Measurements from ENCODE around the gene THBS3. TPM values are rescaled to one million over a fixed set of nuclear protein-coding genes. Genes with fewer than 3 reads are reported as not detected.

Gene THBS3
- total and polyA plus RNA-seq, 2 of the 13 experiments (the other 11 are each of a cell fraction or from before 2014, with no cell fraction given), result 0.86 to 3.6 TPM

DNA sequence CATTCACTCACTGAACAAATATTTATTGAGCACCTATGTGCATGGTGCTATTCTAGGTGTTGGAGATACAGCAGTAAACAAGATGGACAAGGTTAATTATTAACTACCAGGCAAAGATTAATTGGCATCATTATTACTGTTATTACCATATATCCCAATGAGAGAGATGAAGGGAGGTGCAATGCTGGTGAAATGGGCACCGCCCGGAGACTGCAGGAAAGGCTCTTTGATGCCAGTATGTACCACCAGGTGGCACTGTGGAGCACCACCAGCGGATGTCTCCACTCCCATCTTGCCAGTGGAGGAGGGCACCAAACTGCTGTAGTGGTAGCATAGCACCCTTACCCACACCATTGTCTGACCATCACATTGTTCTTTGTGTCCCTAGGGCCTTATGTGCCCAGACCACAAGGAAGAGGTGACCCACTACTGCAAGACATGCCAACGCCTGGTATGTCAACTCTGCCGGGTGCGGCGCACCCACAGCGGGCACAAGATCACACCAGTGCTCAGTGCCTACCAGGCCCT, 31.1 kb downstream of the THBS3 start (continued):
- TF ChIP-seq, protein P1, sequence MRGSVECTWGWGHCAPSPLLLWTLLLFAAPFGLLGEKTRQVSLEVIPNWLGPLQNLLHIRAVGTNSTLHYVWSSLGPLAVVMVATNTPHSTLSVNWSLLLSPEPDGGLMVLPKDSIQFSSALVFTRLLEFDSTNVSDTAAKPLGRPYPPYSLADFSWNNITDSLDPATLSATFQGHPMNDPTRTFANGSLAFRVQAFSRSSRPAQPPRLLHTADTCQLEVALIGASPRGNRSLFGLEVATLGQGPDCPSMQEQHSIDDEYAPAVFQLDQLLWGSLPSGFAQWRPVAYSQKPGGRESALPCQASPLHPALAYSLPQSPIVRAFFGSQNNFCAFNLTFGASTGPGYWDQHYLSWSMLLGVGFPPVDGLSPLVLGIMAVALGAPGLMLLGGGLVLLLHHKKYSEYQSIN (CRISPR knock-in tag; IDR thresholded peaks at IDR 0.05; ENCODE audit: borderline replicate concordance), result no peak
- no peak for TF ChIP-seq FOXM1 (CRISPR knock-in tag; IDR thresholded peaks at IDR 0.05)
- TF ChIP-seq, protein P2, sequence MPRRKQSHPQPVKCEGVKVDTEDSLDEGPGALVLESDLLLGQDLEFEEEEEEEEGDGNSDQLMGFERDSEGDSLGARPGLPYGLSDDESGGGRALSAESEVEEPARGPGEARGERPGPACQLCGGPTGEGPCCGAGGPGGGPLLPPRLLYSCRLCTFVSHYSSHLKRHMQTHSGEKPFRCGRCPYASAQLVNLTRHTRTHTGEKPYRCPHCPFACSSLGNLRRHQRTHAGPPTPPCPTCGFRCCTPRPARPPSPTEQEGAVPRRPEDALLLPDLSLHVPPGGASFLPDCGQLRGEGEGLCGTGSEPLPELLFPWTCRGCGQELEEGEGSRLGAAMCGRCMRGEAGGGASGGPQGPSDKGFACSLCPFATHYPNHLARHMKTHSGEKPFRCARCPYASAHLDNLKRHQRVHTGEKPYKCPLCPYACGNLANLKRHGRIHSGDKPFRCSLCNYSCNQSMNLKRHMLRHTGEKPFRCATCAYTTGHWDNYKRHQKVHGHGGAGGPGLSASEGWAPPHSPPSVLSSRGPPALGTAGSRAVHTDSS (CRISPR knock-in tag; conservative IDR thresholded peaks at IDR 0.05), result no peak
- TF ChIP-seq ZNF773 (CRISPR knock-in tag; IDR thresholded peaks at IDR 0.05; ENCODE audit: borderline replicate concordance), result no peak
- no peak for TF ChIP-seq ZNF614 (CRISPR knock-in tag; IDR thresholded peaks at IDR 0.05; ENCODE audit: borderline replicate concordance)
- TF ChIP-seq, protein P3, sequence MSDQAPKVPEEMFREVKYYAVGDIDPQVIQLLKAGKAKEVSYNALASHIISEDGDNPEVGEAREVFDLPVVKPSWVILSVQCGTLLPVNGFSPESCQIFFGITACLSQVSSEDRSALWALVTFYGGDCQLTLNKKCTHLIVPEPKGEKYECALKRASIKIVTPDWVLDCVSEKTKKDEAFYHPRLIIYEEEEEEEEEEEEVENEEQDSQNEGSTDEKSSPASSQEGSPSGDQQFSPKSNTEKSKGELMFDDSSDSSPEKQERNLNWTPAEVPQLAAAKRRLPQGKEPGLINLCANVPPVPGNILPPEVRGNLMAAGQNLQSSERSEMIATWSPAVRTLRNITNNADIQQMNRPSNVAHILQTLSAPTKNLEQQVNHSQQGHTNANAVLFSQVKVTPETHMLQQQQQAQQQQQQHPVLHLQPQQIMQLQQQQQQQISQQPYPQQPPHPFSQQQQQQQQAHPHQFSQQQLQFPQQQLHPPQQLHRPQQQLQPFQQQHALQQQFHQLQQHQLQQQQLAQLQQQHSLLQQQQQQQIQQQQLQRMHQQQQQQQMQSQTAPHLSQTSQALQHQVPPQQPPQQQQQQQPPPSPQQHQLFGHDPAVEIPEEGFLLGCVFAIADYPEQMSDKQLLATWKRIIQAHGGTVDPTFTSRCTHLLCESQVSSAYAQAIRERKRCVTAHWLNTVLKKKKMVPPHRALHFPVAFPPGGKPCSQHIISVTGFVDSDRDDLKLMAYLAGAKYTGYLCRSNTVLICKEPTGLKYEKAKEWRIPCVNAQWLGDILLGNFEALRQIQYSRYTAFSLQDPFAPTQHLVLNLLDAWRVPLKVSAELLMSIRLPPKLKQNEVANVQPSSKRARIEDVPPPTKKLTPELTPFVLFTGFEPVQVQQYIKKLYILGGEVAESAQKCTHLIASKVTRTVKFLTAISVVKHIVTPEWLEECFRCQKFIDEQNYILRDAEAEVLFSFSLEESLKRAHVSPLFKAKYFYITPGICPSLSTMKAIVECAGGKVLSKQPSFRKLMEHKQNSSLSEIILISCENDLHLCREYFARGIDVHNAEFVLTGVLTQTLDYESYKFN (CRISPR knock-in tag; conservative IDR thresholded peaks at IDR 0.05), result no peak
- TF ChIP-seq, protein P4, sequence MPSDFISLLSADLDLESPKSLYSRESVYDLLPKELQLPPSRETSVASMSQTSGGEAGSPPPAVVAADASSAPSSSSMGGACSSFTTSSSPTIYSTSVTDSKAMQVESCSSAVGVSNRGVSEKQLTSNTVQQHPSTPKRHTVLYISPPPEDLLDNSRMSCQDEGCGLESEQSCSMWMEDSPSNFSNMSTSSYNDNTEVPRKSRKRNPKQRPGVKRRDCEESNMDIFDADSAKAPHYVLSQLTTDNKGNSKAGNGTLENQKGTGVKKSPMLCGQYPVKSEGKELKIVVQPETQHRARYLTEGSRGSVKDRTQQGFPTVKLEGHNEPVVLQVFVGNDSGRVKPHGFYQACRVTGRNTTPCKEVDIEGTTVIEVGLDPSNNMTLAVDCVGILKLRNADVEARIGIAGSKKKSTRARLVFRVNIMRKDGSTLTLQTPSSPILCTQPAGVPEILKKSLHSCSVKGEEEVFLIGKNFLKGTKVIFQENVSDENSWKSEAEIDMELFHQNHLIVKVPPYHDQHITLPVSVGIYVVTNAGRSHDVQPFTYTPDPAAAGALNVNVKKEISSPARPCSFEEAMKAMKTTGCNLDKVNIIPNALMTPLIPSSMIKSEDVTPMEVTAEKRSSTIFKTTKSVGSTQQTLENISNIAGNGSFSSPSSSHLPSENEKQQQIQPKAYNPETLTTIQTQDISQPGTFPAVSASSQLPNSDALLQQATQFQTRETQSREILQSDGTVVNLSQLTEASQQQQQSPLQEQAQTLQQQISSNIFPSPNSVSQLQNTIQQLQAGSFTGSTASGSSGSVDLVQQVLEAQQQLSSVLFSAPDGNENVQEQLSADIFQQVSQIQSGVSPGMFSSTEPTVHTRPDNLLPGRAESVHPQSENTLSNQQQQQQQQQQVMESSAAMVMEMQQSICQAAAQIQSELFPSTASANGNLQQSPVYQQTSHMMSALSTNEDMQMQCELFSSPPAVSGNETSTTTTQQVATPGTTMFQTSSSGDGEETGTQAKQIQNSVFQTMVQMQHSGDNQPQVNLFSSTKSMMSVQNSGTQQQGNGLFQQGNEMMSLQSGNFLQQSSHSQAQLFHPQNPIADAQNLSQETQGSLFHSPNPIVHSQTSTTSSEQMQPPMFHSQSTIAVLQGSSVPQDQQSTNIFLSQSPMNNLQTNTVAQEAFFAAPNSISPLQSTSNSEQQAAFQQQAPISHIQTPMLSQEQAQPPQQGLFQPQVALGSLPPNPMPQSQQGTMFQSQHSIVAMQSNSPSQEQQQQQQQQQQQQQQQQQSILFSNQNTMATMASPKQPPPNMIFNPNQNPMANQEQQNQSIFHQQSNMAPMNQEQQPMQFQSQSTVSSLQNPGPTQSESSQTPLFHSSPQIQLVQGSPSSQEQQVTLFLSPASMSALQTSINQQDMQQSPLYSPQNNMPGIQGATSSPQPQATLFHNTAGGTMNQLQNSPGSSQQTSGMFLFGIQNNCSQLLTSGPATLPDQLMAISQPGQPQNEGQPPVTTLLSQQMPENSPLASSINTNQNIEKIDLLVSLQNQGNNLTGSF (CRISPR knock-in tag; IDR thresholded peaks at IDR 0.05), result no peak
- TF ChIP-seq RXRB (CRISPR knock-in tag; IDR thresholded peaks at IDR 0.05; ENCODE audit: borderline replicate concordance), result no peak; the same call in 1 of the 2 replicates
- TF ChIP-seq ZNF33A (CRISPR knock-in tag; IDR thresholded peaks at IDR 0.05; ENCODE audit: borderline replicate concordance), result no peak
- no peak for TF ChIP-seq KLF15 (CRISPR knock-in tag; IDR thresholded peaks at IDR 0.05; ENCODE audit: borderline replicate concordance)
- peak; percentile 41; the same call in 1 of the 2 replicates for TF ChIP-seq ETV5 (CRISPR knock-in tag; IDR thresholded peaks at IDR 0.05; ENCODE audit: borderline replicate concordance)
- TF ChIP-seq, protein P5, sequence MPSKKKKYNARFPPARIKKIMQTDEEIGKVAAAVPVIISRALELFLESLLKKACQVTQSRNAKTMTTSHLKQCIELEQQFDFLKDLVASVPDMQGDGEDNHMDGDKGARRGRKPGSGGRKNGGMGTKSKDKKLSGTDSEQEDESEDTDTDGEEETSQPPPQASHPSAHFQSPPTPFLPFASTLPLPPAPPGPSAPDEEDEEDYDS (CRISPR knock-in tag; IDR thresholded peaks at IDR 0.05), result no peak
- no peak for TF ChIP-seq ZNF660 (CRISPR knock-in tag; IDR thresholded peaks at IDR 0.05; ENCODE audit: borderline replicate concordance, low read depth)
- no peak for TF ChIP-seq SMARCC2 (IDR thresholded peaks at IDR 0.05)
- TF ChIP-seq, protein P6, sequence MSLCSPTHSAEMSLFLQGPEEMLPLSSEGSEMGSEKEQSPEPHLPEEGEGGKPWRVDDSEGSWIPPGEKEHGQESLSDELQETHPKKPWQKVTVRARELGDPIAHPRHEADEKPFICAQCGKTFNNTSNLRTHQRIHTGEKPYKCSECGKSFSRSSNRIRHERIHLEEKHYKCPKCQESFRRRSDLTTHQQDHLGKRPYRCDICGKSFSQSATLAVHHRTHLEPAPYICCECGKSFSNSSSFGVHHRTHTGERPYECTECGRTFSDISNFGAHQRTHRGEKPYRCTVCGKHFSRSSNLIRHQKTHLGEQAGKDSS (CRISPR knock-in tag; IDR thresholded peaks at IDR 0.05; ENCODE audit: borderline replicate concordance, low read depth), result no peak
- no peak for TF ChIP-seq ZNF670 (CRISPR knock-in tag; IDR thresholded peaks at IDR 0.05; ENCODE audit: borderline replicate concordance)
